Ishikawa (cell line): Measurements from ENCODE around the gene TOX2.

ENCODE experiments used
- CEBPB ChIP-seq: IDR thresholded peaks from 2 replicates; pipeline ENCODE4 v1.6.1; 2012
- CREB1 ChIP-seq: IDR thresholded peaks from 2 replicates; pipeline ENCODE4 v1.6.1; 2012; ENCODE audit warnings: low read depth
- EGR1 ChIP-seq: IDR thresholded peaks from 2 replicates; pipeline ENCODE4 v1.6.1; 2012
- EP300 ChIP-seq: IDR thresholded peaks from 2 replicates; pipeline ENCODE4 v1.6.1; 2012; ENCODE audit warnings: borderline replicate concordance
- FOXM1 ChIP-seq: IDR thresholded peaks from 2 replicates; pipeline ENCODE4 v1.6.1; 2012; ENCODE audit warnings: low read depth, borderline replicate concordance
- NFIC ChIP-seq: IDR thresholded peaks from 2 replicates; pipeline ENCODE4 v1.6.1; 2012
- RAD21 ChIP-seq: IDR thresholded peaks from 2 replicates; pipeline ENCODE4 v1.6.1; 2012; ENCODE audit warnings: low read depth
- TAF1 ChIP-seq: IDR thresholded peaks from 2 replicates; pipeline ENCODE4 v1.6.1; 2012; ENCODE audit warnings: low read depth, mild to moderate bottlenecking
- TCF12 ChIP-seq: IDR thresholded peaks from 2 replicates; pipeline ENCODE4 v1.6.1; 2012; ENCODE audit warnings: low read depth
- TEAD4 ChIP-seq: IDR thresholded peaks from 2 replicates; pipeline ENCODE4 v1.6.1; 2012
- YY1 ChIP-seq: IDR thresholded peaks from 2 replicates; pipeline ENCODE4 v1.6.1; 2012; ENCODE audit warnings: low read depth
- ZBTB7A ChIP-seq: IDR thresholded peaks from 2 replicates; pipeline ENCODE4 v1.6.1; 2012; ENCODE audit warnings: low read depth
- TF ChIP-seq, protein P1 (sequence below): IDR thresholded peaks from 2 replicates; pipeline ENCODE4 v1.6.1; 2012
- TF ChIP-seq, protein P2 (sequence below): IDR thresholded peaks from 2 replicates; pipeline ENCODE4 v1.6.1; 2012
- TF ChIP-seq, protein P3 (sequence below): IDR thresholded peaks from 2 replicates; pipeline ENCODE4 v1.6.1; 2012; ENCODE audit warnings: low read depth, mild to moderate bottlenecking

TOX2 gene

DNA sequence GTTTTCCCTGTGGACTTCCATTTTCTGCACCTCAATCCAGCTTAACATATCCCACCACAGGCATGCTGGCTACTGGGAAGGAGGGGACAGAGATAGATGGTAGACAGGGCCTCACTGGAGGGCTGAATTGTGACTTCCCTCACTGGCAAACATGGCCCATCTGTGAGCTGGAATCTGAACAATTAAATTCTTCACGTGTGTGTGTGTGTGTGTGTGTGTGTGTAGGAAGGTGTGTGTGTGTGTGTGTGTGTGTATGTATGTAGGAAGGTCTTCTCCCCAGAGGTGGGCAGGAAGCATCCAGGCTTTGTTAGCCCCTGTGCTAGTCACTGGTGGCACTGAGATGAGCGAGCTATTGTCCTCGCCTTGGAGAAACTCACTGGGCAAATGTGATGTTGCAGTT lies 5.4 kb upstream of the TOX2 start:
- TF ChIP-seq TAF1 (no peak), FOXM1 (no peak), CEBPB (no peak), EP300 (no peak), ZBTB7A (no peak), TCF12 (no peak), RAD21 (no peak), EGR1 (no peak), TEAD4 (no peak), NFIC (no peak), YY1 (no peak), CREB1 (no peak)
- TF ChIP-seq, protein P1, sequence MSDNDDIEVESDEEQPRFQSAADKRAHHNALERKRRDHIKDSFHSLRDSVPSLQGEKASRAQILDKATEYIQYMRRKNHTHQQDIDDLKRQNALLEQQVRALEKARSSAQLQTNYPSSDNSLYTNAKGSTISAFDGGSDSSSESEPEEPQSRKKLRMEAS: no peak
- TF ChIP-seq, protein P2, sequence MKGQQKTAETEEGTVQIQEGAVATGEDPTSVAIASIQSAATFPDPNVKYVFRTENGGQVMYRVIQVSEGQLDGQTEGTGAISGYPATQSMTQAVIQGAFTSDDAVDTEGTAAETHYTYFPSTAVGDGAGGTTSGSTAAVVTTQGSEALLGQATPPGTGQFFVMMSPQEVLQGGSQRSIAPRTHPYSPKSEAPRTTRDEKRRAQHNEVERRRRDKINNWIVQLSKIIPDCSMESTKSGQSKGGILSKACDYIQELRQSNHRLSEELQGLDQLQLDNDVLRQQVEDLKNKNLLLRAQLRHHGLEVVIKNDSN: no peak
- TF ChIP-seq, protein P3, sequence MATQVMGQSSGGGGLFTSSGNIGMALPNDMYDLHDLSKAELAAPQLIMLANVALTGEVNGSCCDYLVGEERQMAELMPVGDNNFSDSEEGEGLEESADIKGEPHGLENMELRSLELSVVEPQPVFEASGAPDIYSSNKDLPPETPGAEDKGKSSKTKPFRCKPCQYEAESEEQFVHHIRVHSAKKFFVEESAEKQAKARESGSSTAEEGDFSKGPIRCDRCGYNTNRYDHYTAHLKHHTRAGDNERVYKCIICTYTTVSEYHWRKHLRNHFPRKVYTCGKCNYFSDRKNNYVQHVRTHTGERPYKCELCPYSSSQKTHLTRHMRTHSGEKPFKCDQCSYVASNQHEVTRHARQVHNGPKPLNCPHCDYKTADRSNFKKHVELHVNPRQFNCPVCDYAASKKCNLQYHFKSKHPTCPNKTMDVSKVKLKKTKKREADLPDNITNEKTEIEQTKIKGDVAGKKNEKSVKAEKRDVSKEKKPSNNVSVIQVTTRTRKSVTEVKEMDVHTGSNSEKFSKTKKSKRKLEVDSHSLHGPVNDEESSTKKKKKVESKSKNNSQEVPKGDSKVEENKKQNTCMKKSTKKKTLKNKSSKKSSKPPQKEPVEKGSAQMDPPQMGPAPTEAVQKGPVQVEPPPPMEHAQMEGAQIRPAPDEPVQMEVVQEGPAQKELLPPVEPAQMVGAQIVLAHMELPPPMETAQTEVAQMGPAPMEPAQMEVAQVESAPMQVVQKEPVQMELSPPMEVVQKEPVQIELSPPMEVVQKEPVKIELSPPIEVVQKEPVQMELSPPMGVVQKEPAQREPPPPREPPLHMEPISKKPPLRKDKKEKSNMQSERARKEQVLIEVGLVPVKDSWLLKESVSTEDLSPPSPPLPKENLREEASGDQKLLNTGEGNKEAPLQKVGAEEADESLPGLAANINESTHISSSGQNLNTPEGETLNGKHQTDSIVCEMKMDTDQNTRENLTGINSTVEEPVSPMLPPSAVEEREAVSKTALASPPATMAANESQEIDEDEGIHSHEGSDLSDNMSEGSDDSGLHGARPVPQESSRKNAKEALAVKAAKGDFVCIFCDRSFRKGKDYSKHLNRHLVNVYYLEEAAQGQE: no peak

DNA sequence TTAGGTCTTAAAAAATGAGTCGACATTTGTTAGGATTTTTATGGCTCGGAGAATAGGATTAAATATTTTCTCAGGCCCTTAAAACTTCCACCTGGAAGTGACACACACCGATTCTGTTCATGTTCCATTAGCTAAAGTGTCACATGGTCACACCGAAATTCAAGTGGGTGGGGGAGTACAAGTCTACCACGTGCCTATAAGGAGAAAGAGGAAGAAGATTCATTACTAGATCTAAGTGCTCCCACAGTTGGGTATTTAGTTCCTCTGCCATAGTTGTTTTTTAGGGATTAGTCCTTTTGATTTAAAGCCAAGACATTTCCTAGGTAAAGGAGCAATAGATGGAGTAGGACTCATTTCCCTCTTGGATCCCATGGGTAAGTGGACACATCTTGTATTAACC lies 4.9 kb upstream of the TOX2 start:
- no peak for TF ChIP-seq CREB1
- TF ChIP-seq, protein P1: no peak
- TF ChIP-seq NFIC: no peak
- TF ChIP-seq EGR1: no peak
- TF ChIP-seq TCF12: no peak
- no peak for TF ChIP-seq TAF1

DNA sequence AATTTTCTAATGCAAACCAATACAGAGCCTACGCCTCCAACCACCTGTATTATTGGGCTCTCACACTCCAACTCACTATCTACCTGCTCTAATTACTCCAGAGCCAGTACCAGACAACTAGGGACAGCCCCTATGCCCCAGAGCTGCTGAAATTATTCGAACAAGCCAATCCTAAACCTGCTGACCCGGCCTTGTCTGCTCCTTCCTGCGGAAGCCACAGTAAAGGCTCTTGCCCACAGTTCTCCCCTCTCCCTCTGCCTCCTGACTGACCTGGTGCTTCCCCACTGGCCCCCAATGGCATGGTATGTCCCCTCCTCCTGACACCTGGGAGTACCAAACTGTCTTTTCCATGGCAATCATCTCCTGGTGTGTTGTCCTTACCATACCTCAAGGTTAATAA lies 4.1 kb upstream of the TOX2 start:
- TF ChIP-seq CEBPB: no peak

DNA sequence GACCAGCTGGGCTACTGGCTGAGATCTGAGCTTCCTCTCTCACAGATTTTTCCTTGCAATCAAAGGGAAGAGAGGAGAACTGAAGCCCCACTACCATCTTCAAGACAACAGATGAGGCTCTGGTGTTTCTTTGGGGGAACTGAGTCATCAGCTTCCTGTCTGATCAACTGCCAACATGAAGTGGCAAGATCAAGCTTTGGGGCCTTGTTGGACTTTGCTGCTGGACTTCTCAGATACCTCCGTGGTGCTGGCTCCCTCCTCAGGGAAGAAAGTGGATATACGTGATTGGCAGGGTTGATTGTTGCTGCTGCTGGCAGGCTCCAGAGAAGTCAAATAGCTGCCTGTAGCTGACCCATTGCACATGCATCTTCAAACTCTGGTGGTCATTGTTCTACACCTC lies 3.6 kb upstream of the TOX2 start:
- no peak for TF ChIP-seq FOXM1
- TF ChIP-seq RAD21: no peak; the same call in 1 of the 2 replicates
- no peak for TF ChIP-seq TEAD4
- TF ChIP-seq ZBTB7A: no peak
- no peak for TF ChIP-seq TAF1
- TF ChIP-seq YY1: no peak
- TF ChIP-seq NFIC: no peak
- TF ChIP-seq CREB1: no peak
- no peak for TF ChIP-seq EGR1
- no peak for TF ChIP-seq CEBPB
- TF ChIP-seq TCF12: no peak
- TF ChIP-seq, protein P3: no peak
- TF ChIP-seq, protein P2: no peak
- no peak for TF ChIP-seq EP300

DNA sequence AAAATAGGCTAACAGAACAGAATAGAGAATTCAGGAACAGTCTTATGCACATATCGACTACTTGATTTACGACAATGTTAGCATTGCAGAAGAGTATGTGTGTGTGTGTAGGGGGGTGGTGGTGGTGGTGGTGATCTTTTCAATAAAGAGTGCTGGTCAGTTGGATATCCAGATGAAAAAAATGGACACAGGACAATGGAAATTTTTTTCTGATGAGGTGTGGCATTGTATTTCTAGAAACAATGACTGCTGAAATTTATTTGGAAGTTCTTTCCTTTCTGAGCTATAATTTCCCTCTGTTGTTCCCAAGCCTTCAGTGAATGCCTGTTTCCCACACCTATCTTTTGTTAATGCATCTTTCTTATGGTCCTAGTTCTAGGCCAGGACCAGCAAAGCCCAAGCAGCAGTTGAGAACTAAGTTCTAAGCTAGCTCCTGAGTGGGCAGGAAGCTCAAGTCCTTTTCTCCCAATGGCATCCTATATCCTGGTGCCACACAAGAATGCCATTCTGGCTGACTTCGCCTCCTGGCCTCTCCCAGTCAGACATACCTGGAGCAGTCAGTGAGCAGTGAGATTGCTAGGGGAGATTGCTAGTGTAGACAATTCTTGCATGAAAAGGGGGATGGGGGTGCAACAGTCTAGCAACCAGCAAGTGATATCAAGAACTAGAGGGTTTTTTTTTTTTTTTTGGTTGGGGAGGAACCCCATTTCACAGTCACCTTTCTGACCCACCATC lies 1.2 kb upstream of the TOX2 start:
- TF ChIP-seq TAF1 (no peak), RAD21 (no peak), EP300 (no peak), NFIC (no peak), ZBTB7A (no peak), CEBPB (no peak), EGR1 (no peak), FOXM1 (no peak), TEAD4 (no peak)
- TF ChIP-seq, protein P2: no peak
- TF ChIP-seq, protein P3: no peak
